NCI-H1048 (cell line): ENCODE data around the gene SSBP3.
A peak's percentile ranks its signal among the peaks of the same experiment; 100 is the strongest.
"Not testable (repeated sequence)": the region's sequence is repeated elsewhere in the genome, so short reads cannot be mapped to it uniquely, and the experiment has no call there.

ENCODE experiments used
- DNase-seq: peaks from one replicate; lab custom pipeline; 2025; lab: John Stamatoyannopoulos, UW

The SSBP3 gene

DNA sequence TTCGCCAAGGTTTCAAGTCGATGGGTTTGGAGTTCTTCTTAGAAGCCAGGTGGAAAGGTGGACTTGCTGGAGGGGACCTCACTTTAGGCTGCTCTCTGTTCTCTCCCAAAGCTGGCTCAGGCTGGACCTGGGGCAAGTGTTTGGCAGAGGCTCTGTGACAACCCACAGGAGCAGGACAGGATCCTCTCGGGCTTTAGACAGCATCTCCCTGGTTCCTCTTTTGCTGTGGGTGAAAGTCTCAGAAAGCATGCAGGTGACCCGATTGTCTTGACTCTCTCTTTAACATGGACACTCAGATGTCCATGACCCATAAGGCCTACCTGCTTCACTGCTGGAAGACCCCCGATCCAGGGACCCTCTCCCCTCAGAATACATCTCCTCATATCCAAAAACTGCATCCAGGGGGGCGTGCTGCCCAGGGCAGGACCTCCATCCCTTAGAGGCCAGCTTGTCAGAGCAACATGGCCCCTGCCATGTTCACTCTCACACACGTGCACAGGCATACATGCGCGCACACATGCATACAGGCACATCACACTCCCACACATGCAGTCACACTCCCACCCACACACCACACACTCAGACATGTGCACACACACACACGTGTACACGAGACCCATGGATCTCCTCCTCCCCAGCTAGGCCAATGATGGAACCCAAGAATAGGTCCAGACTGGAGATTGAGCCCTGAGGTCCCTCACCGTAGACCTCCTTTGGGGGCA, 184.9 kb downstream of the SSBP3 start:
- no peak for DNase-seq

DNA sequence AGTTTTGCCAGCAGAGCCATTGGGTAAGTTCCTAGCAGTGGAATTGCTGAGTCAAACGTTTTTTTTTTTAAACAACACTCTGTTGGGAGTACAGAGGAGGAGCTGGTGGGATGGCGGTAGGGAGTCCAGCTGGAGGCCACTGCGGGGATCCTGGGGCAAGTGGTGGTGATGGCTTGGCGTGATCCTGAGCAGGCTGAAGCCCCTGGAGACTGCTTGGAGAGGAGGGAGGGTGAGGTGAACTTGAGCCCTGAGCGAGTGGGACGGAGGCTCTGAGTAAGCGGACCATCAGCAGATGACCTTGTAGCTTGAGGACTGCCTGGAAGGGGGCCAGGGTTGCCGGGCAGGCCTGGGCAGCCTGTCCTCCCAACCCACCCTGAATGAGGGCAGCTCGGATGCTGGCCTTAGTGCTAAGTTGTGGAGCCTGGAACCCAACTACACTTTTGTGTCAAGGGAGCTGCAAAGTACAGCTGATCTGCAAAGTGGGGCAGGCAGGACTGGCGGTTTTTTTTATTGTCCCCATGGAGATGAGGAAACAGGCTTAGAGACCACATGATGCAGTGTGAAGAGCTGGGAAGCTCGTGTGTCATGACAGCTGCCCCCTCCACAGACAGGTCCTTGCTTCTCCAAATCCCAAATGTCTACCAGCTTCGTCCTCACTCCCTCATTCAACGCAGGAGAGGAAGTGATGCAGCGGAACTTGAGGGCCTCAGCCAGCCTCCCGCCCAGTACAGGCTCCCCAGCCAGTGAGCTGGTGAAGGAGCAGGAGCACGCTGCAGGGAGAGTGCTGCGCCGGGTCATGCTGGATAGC, 186.0 kb downstream of the SSBP3 start:
- no peak for DNase-seq

- DNase-seq: no peak
Observed at GRCh38 chr1:54219688-54220003, 186.5 kb downstream of the SSBP3 start.

DNA sequence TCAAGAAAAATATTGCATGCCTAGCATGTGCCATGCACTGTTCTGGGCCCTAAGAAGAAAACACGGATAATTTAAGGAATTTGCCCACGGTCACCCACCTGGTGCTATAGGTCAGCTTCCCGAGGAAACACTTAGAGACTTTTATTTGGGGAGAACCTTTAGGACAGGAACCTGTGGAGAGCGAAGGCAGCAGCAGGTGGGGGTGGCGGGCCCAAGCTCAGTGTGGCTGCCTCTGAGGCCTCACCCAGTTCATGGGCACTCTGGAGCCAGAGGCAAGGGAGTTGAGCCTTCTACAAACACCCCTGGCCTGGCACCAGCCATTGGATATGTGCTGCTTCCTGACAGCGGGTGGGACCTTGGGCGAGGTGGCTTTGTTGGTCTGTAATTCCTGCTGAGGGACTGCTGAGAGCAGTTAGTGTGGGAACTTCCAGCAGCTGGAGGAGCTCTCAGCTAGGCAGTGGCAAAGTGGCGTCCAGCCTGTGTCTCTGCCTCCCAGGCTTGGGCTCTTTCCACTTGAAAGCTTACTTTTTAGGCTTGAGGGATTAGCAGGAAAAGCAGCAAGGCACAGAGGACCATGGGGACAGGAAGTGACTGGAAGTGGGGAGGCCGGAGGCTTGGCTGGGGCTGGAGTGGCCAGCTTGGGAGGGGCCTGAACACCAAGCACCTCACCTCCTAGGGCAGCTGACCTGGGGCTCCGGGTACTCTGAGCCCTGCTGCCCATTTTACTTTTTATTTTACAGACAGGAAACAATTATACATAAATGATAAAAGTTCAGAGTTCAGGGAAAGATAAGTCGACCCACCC, 187.1 kb downstream of the SSBP3 start:
- no peak for DNase-seq

DNA sequence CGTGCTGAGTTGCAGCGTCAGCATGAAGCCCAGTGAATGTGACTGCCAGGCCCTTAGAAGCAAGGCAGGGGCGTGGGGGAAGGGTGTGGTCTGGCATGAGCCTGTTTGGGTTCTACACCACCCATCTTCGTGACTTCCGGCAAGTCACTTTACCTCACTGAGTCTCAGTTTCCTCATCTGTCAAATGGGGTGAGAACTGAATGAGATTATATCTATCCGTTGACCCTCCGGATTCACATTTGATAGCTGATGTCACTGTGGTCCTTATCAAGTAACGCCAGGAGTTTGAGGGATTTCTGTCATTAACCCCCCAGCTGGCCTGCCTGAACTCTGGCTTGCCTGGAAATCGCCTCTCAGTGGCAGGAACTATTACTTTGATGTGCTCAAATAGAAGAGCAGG, 190.7 kb downstream of the SSBP3 start:
- no peak for DNase-seq

GRCh38 chr1:54212872-54213271, 193.3 kb downstream of the SSBP3 start:
- DNase-seq: no peak

DNA sequence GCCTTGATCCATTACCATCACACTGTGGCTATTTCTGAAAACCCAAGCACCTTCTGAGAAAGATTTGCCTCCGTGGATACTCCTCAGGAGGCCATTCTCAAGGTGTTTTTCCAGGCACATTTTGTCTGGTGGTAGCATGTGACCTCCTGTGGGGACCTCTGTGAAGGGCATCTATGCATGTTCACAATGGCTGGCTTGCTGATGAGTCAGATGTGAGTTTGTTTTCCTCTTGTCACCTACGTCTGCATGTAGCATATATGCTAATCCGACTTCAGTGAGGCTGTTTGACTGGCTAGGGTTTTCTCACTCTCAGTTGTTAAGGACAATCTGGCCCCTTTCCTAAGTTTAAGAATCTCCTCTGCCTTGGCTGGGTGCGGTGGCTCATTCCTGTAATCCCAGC, 198.3 kb downstream of the SSBP3 start:
- not testable (repeated sequence) for DNase-seq

- DNase-seq: no peak
Observed at GRCh38 chr1:54207287-54207686, 198.9 kb downstream of the SSBP3 start.

DNA sequence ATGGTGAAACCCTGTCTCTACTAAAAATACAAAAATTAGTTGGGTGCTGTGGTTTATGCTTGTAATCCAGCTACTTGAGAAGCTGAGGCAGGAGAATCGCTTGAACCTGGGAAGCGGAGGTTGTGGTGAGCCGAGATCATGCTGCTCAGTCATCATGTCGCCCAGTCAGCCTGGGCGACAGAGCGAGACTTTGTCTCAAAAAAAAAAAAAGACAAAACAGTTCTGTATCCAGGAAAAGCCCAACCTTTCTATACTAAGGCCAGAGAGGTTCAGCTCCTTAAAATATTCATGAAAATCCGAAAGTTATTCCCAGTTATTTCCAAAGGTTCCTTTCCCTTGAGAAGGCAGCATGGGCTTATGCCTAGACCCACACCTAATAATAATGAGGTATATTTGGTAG, 202.0 kb downstream of the SSBP3 start:
- DNase-seq: no peak

GRCh38 chr1:54200519-54200997, 205.6 kb downstream of the SSBP3 start:
- no peak for DNase-seq

DNA sequence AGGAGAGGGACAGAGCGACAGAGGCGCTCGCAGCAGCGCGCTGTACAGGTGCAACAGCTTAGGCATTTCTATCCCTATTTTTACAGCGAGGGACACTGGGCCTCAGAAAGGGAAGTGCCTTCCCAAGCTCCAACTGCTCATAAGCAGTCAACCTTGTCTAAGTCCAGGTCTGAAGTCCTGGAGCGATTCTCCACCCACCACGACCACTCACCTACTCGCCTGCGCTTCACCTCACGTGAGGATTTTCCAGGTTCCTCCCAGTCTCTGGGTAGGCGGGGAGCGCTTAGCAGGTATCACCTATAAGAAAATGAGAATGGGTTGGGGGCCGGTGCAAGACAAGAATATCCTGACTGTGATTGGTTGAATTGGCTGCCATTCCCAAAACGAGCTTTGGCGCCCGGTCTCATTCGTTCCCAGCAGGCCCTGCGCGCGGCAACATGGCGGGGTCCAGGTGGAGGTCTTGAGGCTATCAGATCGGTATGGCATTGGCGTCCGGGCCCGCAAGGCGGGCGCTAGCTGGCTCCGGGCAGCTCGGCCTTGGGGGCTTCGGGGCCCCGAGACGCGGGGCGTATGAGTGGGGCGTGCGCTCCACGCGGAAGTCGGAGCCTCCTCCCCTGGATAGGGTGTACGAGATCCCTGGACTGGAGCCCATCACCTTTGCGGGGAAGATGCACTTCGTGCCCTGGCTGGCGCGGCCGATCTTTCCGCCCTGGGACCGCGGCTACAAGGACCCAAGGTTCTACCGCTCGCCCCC, 206.3 kb downstream of the SSBP3 start, which contains the start of the genes CYB5RL and MRPL37:
Gene CYB5RL (minus strand): TSS at position 266 of the 754 bp plus-strand sequence. CDS start 4,414 bp downstream, outside the sequence.
Gene MRPL37 (plus strand): TSS at position 403 of the 754 bp plus-strand sequence. CDS start 77 bp downstream, at position 480.
- DNase-seq: peak; percentile 88

DNA sequence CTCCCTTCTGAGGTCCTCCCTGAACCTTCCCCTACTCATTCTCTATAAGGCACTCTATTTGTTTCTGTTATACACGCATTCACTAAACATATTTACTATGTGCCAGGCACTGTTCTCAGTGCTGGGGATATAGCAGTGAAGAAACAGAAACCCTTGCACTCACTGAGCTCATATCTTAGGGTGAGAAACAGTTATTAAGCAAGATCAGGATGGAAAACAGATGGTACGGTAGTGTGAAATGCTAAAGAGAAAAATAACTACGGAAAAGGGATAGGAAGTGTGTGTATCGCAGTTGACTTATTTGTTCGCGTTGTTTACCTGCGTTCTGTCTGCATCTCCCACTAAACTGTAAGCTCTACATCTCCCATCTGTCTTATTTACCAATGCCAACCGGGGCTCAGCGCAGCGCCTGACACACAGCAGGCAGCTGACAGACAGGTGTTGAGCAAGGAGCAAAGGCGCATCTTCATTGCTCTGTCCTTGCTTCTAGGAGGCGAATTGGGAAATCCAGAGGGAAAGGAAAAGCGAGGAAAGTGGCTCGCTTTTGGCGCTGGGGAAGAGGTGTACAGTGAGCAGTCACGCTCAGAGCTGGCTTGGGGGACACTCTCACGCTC, 206.9 kb downstream of the SSBP3 start:
- DNase-seq: no peak

GRCh38 chr1:54193453-54193852, 212.7 kb downstream of the SSBP3 start:
- DNase-seq: no peak

DNA sequence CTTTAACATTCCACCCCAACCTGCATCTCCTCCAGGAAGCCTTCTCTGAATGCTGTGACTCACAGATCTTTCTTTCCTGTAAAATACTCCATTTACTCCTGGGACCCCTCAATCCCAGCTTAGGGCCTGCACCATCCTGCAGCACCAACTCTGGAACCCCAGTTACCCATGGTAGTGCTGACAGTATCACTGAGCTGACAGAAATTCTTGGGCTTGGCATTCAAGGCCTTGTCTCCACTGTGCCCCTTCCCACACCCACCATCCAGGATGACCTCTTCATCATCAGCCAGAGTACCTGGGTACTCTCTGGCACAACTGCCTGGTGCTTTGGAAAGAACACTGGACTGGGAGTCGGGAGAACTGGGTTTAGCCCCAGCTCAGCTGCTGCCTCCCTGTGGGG, 214.7 kb downstream of the SSBP3 start:
- DNase-seq: no peak

DNA sequence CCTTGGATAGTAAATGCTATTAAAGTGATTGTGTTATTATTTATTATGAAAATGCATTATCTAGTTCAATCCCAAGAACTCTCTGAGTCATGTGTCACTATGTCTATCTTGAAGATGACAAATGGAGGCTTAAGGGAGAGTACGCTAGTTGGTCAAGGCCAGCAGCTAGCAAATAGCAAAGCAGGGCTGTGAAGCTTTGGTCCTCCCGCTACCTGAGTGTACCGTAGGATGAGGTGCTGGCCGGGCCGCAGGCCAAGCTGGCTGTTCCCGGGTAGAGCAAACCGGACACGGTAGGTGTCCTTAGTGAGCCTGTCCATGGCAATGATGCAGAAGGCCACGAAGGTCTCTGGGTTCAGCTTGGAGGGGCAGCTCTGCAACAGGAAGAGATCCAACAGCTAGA, 215.7 kb downstream of the SSBP3 start:
- DNase-seq: no peak

- DNase-seq: no peak
Observed at GRCh38 chr1:54188291-54188690, 217.9 kb downstream of the SSBP3 start.

DNA sequence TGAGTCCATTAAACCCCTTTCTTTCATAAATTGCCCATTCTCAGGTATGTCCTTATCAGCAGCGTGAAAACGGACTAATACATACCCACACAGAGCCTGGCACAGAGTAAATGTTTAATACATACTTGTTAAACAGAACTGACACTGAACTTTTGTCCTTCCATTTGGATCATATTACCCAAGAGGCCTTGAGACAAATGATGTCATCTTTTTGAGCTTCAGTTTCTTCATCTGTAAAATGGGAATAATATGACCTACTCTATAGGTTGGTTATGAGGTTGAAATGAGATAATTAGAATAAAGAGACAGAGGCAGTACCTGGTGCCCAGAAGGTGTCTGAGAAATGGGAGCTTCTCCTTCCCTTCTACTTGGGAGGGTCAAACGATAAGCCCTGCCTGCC, 220.1 kb downstream of the SSBP3 start:
- DNase-seq: no peak

DNA sequence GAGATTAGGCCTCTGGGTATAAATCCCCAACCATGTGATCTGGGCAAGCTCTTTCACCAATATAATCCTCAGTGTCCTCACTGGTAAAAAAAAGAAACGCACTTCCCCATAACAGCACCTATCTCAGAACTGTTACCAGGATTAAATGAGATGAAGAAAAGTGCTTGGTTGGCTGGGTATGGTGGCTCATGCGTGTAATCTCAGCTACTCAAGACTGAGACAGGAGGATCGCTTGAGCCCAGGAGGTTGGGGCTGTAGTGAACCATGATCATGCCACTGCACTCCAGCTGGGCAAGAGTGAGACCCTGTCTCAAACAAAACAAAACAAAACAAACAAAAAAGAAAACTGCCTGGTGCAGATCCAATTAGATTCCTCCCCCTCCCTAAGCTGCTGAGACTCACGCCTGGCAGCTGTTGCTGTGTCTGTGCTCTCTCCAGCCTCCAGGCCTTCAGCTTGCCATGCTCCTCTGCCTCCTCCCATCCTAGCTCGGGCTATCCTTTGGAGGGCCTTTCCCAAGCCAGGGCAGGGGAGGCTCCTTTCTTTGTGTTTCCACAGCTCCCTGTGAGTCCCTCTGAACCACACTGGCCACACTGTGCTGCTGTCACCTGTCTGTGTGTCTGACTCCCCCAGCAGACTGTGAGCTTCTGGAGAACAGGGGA, 225.4 kb downstream of the SSBP3 start:
- no peak for DNase-seq

DNA sequence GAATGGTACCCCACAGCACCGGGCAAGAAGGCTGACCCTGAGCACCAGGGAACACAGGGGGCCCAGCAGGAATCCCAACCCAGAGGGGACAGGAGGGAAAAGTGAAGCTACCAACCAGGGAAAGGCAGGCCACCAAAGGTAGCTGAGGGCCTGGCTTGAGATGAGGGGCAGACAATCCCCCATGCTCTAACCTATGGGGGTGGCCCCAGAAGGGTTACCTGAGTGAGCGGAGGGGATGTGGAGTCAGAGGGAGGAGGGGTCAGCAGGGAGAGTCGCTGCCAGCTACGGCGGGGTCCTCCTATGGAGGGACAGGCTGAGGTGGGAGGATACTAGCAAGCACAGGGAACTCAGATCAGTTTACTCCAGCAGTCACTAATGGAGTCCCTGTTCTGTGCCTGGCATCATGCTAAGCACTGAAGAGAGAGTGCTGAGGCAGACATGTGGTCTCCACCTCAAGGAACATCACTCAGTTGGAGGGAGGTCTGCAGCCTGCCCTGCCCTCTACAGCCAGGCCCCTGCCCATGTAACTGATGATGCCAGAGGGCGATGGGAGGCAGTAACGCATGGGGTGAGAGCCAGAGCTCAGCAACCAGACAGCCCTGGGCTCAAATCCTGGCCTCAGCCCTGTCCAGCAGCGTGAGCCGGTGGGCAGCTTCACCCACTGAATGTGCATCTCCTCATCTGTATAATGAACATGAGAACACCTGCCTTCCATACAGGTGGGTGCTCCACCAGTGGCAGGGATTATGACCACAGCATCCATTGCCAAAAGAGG, 227.7 kb downstream of the SSBP3 start:
- no peak for DNase-seq

GRCh38 chr1:54177726-54178125, 228.5 kb downstream of the SSBP3 start:
- no peak for DNase-seq
